ENCODE results near the gene SLC43A2. TPM values are rescaled to one million over a fixed set of nuclear protein-coding genes. Genes with fewer than 3 reads are reported as not detected.

Gene SLC43A2
- total and polyA plus RNA-seq, 2 donors from 2014 or later: 48.9 to 60.4 TPM

GRCh38 chr17:1641065-1641403, 12.4 kb upstream of the SLC43A2 start:
- TF ChIP-seq CTCF (IDR thresholded peaks at IDR 0.05; ENCODE audit: borderline replicate concordance, extremely low read depth, insufficient read depth): no peak
- peaks cover 0 to 16% (median 6%) of the 10 kb centered on the region in 3 donors for H3K4me1 ChIP-seq (ENCODE audit: control insufficient read depth in 2 of 3, insufficient read depth in 2 of 3, low read depth in 1 of 3, low read length in 3 of 3)
- intact Hi-C loops (cut with DNase I): no loop called here
- FAIRE-seq (no peak), DNase-seq (no peak)
- H3K4me3 ChIP-seq (ENCODE audit: low read length in 3 of 3): no peak overlapping the region
- no peak overlapping the region for H3K27ac ChIP-seq (ENCODE audit: low read depth in 2 of 2, low read length in 2 of 2)
- H3K9ac ChIP-seq (ENCODE audit: low read length in 3 of 3): no peak overlapping the region
- no peaks in the 10 kb centered on the region for H3K27me3 ChIP-seq (ENCODE audit: control insufficient read depth, insufficient read depth, low read length)
- peaks cover 0 to 10% (median 4%) of the 10 kb centered on the region in 3 donors for H3K36me3 ChIP-seq (ENCODE audit: control insufficient read depth in 2 of 3, insufficient read depth in 3 of 3, low read length in 3 of 3)
- no peaks in the 10 kb centered on the region for H3K9me3 ChIP-seq (ENCODE audit: control insufficient read depth in 2 of 3, insufficient read depth in 1 of 3, low read length in 3 of 3)

GRCh38 chr17:1640329-1641064, 11.9 kb upstream of the SLC43A2 start:
- intact Hi-C loops (cut with DNase I): no loop called here
- FAIRE-seq: no peak
- peaks cover 0 to 12% (median 6%) of the 10 kb centered on the region in 3 donors for H3K4me1 ChIP-seq (ENCODE audit: control insufficient read depth in 2 of 3, insufficient read depth in 2 of 3, low read depth in 1 of 3, low read length in 3 of 3)
- no peak overlapping the region for H3K9ac ChIP-seq (ENCODE audit: low read length in 3 of 3)
- H3K36me3 ChIP-seq (ENCODE audit: control insufficient read depth in 2 of 3, insufficient read depth in 3 of 3, low read length in 3 of 3): peaks cover 0 to 12% (median 4%) of the 10 kb centered on the region in 3 donors
- no peak for DNase-seq
- no peaks in the 10 kb centered on the region for H3K9me3 ChIP-seq (ENCODE audit: control insufficient read depth in 2 of 3, insufficient read depth in 1 of 3, low read length in 3 of 3)
- TF ChIP-seq CTCF (IDR thresholded peaks at IDR 0.05; ENCODE audit: borderline replicate concordance, extremely low read depth, insufficient read depth): no peak
- no peaks in the 10 kb centered on the region for H3K27me3 ChIP-seq (ENCODE audit: control insufficient read depth, insufficient read depth, low read length)
- no peak overlapping the region for H3K27ac ChIP-seq (ENCODE audit: low read depth in 2 of 2, low read length in 2 of 2)
- no peak overlapping the region for H3K4me3 ChIP-seq (ENCODE audit: low read length in 3 of 3)

- no peak for TF ChIP-seq CTCF (IDR thresholded peaks at IDR 0.05; ENCODE audit: borderline replicate concordance, extremely low read depth, insufficient read depth)
- DNase-seq: peak in 4 of 5 donors; percentile 66 to 87 (median 74)
- no peak overlapping the region for H3K4me3 ChIP-seq (ENCODE audit: low read length in 3 of 3)
Measured at GRCh38 chr17:1639549-1640180, 11.0 kb upstream of the SLC43A2 start.

More at GRCh38 chr17:1639549-1640180, 11.0 kb upstream of the SLC43A2 start:
- no peaks in the 10 kb centered on the region for H3K27me3 ChIP-seq (ENCODE audit: control insufficient read depth, insufficient read depth, low read length)
- H3K4me1 ChIP-seq (ENCODE audit: control insufficient read depth in 2 of 3, insufficient read depth in 2 of 3, low read depth in 1 of 3, low read length in 3 of 3): peaks cover 0 to 10% (median 6%) of the 10 kb centered on the region in 3 donors
- intact Hi-C loops (cut with DNase I): loop anchor here (10.0 kb wide), 1 partner anchor 65 kb away; no protein-coding TSS in a partner anchor
- no peak overlapping the region for H3K9ac ChIP-seq (ENCODE audit: low read length in 3 of 3)
- no peak overlapping the region for H3K27ac ChIP-seq (ENCODE audit: low read depth in 2 of 2, low read length in 2 of 2)
- no peaks in the 10 kb centered on the region for H3K9me3 ChIP-seq (ENCODE audit: control insufficient read depth in 2 of 3, insufficient read depth in 1 of 3, low read length in 3 of 3)
- H3K36me3 ChIP-seq (ENCODE audit: control insufficient read depth in 2 of 3, insufficient read depth in 3 of 3, low read length in 3 of 3): peaks cover 0 to 12% (median 4%) of the 10 kb centered on the region in 3 donors
- no peak for FAIRE-seq

Measured in kidney (tissue), 14 donors.